ENCODE data around the gene ACBD6. TPM values are rescaled to one million over a fixed set of nuclear protein-coding genes. Genes with fewer than 3 reads are reported as not detected.
A peak's percentile ranks its signal among the peaks of the same experiment; 100 is the strongest.
"Not testable (repeated sequence)": the region's sequence is repeated elsewhere in the genome, so short reads cannot be mapped to it uniquely, and the experiment has no call there.

ACBD6 gene, protein sequence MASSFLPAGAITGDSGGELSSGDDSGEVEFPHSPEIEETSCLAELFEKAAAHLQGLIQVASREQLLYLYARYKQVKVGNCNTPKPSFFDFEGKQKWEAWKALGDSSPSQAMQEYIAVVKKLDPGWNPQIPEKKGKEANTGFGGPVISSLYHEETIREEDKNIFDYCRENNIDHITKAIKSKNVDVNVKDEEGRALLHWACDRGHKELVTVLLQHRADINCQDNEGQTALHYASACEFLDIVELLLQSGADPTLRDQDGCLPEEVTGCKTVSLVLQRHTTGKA
- total RNA-seq (2014; rRNA removed; shearing (Covaris generic)): 58.4 and 63.8 TPM in 2 replicates

DNA sequence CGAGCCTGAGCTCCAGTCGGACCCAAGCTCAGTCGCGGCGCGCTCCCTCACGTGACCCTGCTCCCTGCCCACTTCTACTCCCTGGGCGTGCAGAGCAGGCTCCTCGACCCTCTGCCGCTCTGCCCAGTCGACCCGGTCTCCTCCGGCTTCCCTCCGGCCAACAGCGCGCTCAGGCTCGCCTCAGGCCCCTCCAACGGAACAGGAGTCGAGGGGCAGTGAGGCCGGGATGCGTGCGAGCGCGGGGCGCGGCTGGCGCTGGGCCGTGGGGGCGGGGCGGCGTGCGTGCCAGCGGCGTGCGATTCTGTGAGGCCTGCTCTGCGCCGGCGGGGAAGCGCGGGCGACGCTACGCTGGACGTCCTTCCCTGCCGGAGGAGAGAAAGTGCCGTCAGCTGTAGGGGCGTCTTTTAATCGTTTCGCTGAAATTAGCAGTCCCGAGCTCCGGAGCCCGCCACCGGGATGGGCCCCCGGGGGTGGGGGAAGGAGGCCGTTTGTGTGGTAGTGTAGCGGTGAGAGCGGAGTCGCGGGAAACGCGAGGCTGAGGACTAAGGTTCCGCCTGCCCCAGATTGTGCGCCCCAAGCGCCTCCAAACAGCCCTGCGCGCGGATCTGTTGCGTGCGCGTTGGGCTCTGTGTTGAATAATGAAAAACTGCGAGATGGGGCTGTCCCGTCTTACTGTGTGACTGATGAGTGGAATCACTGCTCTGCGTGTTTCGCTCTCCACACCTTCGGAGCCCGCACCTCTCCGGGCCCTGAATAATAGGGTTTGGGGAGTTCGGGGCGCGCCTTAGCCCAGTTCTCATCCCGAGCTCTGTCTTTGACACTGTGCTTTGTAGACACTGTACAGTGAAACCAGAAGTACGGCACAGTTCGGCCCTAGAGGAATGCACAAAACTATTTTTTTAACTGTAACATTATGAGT is at the start of gene ACBD6:
TSS of gene ACBD6 (minus strand) at position 217 of the 919 bp plus-strand sequence. CDS start 311 bp downstream, outside the sequence.
- peak; percentile 90 for DNase-seq (ENCODE audit: low spot score)

- DNase-seq (ENCODE audit: low spot score): no peak
Observed at GRCh38 chr1:180551997-180552396, 49.6 kb upstream of the ACBD6 start.

DNA sequence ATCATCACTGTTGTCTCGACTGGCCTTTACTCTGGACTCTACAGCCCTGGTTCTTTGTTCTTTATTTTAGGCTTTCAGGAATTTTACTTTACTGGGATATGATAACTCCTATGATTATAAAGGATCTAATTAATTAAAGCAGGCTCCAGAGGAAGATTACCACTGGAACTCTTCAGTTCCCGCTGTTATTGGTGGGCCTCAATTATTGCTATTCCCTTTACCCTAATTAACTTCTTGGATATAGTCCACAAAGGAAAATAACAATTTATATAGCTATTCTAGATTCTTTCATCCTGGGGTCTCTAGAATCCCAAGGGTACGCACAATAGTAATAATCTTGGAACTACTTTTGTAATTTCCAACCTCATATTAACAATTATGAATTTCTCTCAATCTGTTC is 47.9 kb upstream of the ACBD6 start:
- DNase-seq (ENCODE audit: low spot score): no peak

GRCh38 chr1:180549770-180550169 is 47.4 kb upstream of the ACBD6 start:
- not testable (repeated sequence) for DNase-seq (ENCODE audit: low spot score)

DNA sequence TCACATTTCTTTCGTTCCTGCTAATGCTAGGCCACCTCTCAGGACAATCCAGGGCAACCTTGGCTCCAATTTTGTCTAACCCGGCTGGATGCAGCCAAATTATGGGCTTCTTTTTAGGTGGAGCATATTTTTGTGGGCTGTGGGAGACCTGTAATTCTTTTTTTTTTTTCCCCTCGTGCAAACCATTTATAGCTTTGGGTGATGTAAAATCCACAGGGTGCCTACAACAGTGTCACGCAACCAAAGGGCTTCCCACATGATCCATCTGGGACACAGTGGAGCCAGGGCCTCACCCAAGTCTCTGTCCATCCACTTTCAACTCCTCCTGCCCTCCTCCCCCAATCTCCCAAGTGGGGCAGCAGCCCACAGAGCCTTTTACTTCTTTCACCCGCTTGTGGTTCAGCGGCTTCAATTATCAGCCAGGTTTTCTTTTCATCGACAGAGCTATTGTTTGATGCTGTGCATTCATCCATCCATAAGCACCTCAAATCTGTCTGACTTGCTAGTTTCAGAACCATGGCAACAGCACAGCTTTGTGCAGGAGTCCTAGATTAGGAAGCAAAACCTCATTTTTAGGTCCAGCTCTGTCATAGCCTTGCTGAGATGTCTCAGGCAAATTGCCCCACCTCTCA is 46.4 kb upstream of the ACBD6 start:
- no peak for DNase-seq (ENCODE audit: low spot score)

- DNase-seq (ENCODE audit: low spot score): no peak
Observed at GRCh38 chr1:180545991-180546390, 43.6 kb upstream of the ACBD6 start.

DNA sequence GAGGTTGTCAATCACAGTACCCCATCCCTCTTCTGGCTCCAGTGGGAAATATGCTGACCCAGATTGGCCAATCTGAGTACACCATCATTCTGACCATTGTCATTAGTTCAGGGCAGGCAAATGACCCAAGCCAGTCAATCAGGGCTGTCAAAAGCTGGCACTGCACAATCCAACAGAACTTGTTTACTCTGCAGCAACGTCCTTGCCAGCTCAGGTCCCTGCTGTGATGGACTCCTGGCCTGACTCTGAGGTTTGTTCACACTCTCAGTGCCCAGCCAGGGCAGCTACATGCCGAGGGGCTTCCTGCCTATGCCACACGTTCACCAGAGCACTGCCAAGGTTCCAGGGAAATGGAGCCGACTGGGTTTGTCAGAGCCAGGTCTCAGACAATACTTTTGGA is 41.7 kb upstream of the ACBD6 start:
- no peak for DNase-seq (ENCODE audit: low spot score)

DNA sequence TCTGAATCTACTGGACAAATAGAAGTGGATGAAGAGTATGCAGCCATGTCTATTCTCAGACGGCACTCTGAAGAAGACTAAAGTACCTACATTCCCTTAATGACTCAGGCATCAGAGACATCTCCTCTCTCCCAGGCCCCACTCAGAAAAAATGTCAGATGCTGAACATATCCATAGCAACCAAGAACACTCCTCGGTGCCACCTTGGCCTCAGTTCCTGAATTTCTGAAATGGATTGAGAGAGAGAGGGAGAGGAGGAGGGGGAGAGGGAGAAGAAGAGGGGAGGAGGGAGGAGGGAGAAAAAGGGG is 40.4 kb upstream of the ACBD6 start:
- DNase-seq (ENCODE audit: low spot score): no peak

- no peak for DNase-seq (ENCODE audit: low spot score)
Observed at GRCh38 chr1:180542113-180542837, 39.9 kb upstream of the ACBD6 start.

GRCh38 chr1:180540697-180541594 is 38.6 kb upstream of the ACBD6 start:
- no peak for DNase-seq (ENCODE audit: low spot score)

- no peak for DNase-seq (ENCODE audit: low spot score)
Observed at GRCh38 chr1:180539136-180539535, 36.8 kb upstream of the ACBD6 start.

DNA sequence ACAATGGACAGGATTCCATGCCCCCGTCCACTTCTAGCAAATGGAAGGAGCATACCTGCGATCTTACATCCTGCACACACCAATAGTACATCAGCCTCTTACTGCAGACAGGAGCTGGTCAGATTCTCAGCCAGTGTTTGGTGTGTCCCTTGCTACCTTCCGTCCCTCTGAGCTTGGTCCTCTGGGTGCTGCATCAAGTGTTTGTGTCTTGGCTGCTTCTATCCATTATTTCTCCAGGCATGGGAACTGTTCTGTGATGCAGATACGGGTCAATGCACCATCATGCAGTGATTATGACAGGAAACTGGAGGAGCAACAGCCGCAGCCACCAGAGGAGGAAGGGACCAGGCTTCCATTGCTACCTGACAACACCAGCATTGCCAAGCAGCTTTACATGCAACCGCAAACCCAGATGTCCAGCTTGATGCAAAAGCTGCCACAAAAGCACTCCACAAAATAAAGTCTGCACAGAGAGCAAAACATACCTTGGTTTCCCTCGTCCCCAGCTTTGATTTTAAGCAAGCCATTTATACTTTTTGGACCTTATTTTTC is 34.5 kb upstream of the ACBD6 start:
- DNase-seq (ENCODE audit: low spot score): no peak

DNA sequence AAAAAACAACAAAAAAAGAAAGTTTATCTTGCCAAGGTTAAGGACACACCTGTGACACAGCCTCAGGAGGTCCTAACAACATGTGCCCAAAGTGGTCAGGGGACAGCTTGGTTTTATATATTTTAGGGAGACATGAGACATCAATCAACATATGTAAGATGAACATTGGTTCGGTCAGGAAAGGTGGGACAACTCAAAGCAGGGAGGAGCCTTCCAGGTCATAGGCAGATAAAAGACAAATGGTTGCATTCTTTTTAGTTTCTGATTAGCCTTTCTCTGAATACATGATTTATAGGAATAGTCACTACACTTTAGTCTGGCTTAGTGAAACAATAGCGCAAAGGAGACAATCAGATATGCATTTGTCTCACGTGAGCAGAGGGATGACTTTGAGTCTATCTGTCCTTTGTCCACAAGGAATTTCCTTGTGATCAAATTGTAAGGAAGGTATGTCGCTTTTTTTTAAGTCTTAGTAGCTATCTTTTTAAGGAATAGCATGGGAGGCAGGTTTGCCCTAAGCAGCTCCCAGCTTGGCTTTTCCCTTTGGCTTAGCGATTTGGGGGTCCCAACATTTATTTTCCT is 33.1 kb upstream of the ACBD6 start:
- no peak for DNase-seq (ENCODE audit: low spot score)

DNA sequence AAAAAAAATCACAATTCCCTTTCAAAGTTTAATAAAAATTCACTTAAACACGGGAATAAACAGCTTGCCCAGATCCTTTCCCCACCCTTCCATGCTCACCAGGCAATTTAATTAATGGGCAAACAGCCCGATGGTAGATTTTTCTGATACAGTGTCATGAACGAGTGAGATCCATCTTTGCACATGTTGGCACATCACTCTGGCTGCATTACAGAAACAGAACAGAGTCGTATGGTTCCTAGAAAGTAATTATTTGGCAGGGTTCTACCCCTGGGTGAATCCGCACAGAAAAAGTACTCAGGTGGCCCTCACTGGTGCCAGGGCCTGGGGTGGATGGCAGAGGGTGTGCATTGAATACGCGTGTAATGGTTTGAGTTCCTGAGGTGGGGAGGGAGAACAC is 31.8 kb upstream of the ACBD6 start:
- DNase-seq (ENCODE audit: low spot score): no peak

DNA sequence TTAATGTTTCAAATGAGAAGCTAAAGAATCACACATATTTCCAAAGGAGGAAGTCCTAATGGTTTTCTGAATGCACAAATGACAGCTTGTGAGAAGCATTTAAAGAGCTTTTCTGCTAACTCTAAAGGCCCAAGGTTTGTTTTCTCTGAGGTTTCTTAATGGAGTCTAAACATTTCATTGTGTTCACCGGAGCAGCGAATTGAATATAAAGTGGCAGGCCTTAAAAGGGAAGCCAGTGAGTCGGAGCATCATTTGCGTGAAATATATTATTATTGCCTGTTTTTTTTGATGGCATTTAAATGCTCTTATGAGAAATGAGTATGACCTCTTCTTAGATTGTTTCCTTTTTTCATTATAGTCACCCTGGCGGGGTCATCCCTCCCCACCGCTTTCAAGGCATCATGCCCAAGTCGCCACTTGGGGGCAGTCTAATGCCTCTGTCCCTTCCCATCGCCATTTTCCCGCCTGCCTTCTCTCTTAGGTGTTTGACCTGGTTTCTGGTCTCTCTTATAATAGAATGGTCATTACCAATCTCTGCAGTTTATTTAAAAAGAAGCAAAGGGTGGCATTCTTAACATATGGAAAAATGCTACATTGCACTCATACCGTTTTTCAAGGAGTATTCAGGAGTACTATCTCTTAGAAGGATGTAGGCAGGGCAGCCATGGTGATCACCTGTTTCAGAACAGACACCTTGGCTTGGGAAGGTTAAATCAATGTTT is 31.1 kb upstream of the ACBD6 start:
- peak; percentile 79 for DNase-seq (ENCODE audit: low spot score)

DNA sequence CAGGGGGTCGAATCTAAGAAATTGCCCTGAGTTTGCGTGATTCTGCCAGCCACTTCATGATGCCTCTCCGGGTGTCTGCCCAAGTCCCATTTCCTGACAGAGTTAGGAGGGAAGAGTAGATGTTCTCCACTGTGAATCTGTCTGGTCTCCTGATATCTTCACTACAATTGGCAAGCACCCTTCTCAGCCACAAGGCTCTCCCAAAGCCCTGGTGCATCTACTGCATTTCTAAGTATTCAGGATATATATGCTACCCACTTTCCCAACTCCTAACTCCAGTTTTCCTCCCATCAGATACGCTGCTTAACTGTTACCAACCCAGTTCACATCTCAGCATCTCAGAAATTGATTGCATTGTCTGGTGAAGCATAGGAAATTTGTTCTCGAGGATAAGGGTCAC is 30.5 kb upstream of the ACBD6 start:
- no peak for DNase-seq (ENCODE audit: low spot score)

GRCh38 chr1:180530501-180530900 is 28.1 kb upstream of the ACBD6 start:
- DNase-seq (ENCODE audit: low spot score): peak; percentile 56

DNA sequence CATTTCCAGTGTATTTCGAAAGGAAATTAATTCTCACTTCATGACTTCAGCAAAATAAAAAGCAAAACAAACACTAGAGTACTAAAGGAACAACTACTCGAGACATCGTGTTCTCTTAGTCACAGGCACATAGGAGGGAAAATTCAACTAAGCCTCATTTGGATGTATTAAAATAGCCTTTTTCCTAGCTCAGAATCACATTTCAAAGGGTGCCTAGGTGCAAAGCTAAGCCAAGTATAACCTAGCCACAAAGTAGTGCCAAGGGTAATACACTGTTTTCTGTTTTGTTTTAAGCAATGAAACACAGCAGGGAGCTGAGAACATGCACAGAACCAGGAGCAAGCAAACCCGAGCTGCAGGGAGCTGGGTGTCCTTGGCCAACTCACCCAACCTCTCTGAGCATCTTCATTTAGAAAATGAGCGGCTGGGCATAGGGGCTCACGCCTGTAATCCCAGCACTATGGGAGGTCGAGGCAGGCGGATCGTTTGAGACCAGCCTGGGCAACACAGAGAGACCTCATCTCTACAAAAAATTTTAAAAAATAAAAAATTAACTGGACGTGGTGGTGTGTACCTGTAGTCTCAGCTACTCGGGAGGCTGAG is 26.6 kb upstream of the ACBD6 start:
- no peak for DNase-seq (ENCODE audit: low spot score)

- DNase-seq (ENCODE audit: low spot score): no peak
Observed at GRCh38 chr1:180527101-180527669, 24.8 kb upstream of the ACBD6 start.
